GM04503 (cell line): Measurements from ENCODE around the gene MIB1.

Source experiments
- DNase-seq: peaks from one replicate; pipeline ENCODE4 v3.0.0-alpha.2; 2012; ENCODE audit warnings: low read depth

The MIB1 gene

DNA sequence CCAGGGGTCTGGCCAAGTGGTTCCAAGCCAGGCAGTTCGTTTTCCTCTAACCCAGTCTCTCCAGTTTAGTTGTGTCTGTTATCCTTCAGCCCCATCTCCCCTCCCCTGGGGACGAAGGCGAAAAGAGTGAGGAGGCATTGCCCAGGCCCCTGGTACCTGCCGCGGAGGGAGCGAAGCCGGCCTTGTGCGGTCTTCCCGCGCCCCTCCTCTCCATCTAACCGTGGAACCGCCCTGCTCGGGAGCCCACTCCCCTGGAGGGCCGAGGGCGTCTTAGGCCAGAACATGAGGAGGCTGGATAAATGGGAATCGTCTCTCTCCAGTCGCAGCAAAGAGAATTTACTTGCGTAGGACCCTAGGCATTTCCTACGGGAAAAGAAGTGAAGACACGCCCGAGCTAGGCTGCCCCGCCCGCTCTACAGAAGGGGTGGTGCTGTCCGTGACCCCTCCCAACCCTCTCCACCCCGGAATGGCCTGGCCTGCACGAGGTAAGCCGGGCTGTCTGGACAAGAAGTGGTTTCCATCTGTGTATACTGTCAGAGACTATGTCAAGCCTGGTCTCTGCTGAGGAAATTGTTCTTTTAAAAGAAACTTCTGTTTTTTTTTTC, 156.2 kb downstream of the MIB1 start:
- no peak for DNase-seq

DNA sequence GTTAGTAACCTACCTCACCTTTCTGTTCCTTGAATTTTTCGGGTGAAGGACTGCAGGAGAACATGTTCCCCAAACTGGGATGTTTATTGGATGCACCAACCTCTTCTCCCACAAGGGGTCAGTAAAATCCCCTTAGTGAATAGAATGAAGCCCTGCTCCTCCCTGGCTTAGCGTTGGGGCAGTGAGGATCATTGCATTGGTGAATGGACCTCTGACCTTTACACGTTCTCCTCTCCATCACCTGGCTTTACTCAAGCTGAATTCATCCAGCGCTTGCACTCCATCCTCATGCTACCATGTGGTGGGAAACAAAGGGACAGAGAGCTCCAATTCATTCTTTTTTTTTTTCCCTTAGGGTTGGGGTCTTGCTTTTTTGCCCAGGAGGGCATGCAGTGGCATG, 157.2 kb downstream of the MIB1 start:
- DNase-seq: no peak

DNA sequence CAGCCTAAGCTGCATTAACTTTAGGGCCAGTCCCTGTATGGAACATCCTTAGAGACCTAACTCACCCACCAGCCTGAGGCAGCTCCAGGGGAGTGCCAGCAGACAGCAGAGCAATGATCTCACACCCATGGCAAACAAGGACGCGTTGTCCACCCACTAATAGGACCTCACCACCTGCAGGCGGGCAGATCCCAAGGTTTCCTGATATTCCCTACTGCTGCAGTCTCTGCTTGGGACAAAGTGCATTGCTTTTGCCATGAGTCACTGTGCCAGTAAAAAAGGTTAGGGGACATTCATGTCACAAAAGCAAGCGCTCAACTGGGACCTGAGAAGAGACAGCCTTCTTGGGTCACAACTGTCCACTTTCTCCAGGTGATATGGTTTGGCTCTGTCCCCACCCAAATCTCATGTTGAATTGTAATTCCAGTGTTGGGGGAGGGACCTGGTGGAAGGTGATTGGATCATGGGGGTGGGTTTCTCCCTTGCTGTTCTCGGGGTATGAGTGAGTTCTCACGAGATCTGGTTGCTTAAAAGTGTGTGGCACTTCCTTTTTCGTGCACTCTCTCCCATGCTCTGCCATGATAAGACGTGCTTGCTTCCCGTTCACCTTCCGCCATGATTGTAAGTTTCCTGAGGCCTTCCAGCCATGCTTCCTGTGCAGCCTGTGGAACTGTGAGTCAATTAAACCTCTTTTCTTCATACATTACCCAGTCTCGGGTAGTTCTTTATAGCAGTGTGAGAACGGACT, 160.2 kb downstream of the MIB1 start:
- no peak for DNase-seq

DNA sequence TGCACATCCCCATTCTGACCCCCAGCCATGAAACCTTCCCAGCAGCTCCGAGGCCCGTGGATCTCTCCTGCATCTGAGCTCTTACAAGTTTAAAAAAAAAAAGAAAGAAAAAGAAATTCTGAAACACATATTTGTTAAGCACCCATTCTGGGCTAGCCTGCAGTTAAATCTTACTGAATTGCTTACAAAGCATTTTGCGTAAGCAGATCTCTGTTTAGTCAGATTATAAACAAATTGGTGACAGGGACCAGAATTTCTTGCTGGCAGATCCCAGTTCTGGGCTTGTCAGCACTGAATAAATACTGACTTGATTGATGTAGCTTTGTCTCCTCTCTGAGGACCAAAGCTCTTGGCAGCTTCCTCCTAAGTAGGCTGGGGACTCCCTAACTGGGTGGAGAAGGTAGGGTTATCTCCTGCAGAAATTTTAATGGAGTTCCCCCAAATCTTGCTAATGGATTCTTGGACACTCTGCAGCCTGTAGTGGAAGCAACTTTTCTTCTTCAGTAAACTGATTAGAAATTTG, 160.9 kb downstream of the MIB1 start:
- DNase-seq: no peak

DNA sequence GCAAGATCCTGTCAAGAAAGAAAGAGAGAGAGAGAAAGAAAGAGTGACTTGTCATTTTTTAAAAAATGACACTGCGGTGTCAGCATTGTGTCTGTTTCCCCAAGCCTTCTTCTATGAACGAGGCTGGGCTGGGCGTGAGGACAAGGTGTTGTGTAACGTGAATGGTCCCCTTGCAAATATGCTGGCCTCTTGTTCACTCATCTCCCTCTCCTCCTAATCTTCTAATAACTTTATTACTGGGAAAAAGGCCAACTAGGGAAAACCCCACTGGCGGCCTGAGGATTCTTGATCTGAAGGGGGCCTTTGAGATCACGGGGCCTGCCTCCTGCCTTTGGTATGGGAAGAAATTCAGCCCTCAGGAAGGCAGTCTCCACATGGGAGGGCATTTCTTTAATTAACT, 163.1 kb downstream of the MIB1 start:
- no peak for DNase-seq

DNA sequence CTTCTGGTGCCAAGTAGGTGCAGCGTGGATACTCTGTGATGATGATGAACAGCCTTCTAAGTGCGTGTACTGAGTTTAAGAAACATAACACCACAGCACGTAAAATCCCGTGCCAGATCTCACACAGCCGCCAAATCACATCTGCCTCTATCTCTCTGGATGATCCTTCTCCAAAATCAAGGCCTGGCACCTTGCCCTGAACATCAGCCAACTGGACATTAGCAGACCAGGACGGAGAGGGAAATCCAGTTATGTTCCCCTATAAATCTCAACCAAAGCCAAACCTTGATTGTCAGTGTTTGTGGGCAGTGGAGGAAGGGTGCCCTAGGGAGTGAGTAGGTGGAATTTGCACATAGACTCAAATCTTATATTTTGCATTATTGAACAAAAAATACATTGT, 164.3 kb downstream of the MIB1 start:
- no peak for DNase-seq

DNA sequence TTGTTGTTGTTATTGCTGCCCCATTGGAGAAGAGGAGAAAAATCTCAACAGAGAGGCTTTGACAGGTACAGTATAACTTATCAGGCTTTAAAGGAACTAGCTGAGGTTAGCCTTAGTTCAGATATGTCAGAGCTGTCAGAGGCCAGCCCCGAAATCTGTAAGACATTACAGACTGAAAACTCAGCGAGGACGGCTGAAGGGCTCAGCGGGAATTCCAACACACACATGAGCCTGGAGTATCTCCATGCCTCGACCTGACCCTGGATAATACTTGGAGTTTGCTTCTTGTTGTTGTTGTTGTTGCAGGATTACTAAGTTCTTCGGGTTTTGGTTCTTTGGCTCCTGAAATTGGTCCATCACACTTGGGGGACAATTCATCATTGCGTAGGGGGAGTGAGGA, 166.9 kb downstream of the MIB1 start:
- no peak for DNase-seq

DNA sequence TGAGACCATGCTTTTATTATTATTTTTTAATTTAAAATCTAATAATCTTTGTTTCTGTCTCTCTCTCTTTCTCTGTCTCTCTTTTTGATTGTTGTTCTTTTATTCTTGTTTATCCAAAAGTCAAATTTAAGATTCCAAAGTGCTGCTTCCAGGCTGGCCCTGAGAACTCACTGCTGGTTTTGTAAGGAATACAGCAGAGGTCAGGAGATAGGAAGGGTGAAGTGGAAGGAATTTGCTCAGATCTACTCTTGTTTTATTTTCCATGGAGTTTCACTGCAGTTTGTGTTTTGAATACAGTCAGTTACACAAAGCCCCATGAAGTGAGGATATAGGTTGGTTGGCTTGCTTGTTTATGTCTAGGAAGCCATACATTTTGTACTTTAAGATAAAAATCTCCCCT, 168.1 kb downstream of the MIB1 start:
- no peak for DNase-seq

DNA sequence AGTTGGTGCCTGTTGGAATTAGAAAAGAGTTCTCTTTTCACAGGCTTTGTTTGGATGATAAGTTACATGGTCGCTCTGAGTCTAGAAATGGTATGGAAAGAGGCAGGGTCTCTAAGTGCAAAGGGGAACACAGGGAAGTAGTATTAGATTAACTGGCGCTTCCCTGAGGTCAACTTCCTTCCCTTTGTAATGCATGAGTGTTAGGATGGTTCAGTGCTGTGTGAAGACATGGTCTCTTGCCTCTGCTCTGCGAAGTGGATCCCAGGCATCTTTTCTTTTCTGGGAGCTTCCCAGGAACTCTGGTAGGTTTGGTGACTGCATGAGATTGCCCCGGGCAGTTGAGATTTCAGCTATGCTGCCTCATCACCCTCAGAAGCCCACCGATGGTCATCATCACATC, 170.3 kb downstream of the MIB1 start:
- no peak for DNase-seq

DNA sequence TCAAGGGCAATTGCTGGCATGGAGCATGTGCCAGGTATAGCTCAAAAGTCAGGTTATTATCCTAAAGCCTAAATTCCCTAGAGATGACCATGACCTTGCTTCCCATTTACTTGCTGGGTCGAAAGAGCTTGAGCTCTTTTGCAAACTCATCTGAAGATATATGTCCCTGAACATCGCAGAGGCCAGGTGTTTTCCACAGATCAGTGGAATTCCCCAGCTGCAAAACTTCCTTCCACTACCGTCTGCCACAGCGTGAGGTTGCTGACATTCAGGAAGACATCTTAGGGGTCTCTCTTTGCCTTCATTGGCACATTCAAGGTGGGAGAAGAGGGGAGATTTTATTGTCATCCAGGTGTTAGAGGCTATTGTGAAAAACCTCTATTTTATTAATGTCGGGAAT, 171.0 kb downstream of the MIB1 start:
- no peak for DNase-seq

DNA sequence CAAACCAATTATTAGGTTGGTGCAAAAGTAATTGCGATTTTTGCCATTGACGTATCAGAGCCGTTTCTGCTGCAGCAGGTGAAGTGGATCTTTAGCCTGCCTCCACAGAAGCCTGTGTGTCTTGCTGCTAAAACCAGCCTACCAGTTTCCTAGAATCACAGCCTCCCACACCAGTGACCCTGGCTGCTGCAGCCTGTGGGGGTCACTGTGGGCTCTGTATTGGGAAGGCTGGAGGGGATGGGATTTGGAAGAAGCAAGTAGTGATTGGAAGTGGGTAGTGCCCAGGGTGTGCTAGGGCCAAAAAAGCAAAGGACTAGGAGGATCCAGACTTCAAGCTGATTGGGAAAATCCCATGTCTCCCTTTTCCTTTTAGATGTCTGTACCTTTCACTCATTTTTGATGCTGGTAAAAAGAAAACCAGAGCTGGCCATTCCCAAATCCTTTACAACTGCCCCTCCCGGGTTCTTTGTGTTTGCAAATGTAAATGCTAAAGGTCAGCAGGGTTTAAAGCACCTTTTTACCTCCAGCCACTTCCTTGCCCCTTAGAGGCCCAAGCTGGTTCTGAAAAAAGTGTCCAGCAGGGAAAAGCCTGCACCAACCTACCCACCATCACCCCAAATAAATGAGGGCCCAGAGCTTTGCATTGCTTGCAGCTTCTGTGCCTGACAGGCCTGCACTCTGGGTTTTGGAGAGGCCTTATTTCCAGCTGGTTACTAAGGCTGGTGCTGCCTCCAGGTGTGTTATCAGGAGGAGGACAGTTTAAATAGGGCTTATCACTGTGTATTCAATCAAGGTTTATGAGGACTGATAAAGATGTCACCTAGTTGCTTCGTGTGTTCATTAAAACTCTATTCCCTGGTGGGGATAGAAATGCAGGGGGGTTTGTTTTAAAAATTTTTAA, 172.0 kb downstream of the MIB1 start:
- DNase-seq: no peak

DNA sequence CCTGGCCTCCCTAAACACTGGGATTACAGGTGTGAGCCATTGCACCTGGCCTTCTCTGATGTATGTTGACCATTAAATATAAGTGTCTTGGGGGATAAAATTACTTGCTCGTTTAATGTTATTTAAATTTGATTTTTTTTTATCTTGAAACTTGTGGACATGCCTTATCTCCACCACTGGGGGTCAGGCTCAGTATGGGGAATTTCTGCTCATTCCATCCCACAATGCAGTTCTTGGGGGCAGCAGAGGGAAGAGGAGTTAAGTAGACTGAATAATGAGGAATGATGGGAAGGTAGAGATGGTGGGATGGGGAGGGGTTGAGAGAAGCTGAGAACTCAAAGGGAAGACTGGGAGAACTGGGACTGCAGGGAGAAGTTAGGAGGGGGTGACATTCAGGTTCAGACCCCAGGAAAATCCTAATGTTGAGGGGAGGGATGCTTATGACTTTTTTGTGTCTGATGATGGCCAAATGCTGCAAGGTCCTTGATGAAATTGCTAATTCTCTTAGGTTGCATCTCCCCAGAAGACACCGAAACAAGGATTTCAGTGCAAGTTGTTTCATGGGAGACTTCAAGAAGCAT, 174.2 kb downstream of the MIB1 start:
- no peak for DNase-seq

DNA sequence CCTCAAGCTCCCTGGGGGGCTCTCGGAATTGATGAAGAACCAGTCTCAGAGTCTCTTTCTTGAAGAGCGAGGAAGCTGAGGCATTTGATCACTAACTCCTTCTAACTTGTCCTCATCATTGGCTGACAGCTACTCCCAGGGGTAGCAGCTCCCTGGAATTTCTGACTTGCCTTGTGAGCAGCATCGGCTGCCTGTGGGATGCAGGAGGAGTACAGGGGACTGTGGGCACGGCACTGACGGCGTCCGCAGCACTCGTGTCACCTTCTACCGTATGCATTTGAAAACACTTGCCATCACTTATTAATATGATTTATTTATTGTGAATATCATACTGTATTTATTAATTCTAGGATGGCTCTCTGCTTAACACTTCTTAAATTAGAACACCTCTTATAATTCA, 175.0 kb downstream of the MIB1 start:
- no peak for DNase-seq

DNA sequence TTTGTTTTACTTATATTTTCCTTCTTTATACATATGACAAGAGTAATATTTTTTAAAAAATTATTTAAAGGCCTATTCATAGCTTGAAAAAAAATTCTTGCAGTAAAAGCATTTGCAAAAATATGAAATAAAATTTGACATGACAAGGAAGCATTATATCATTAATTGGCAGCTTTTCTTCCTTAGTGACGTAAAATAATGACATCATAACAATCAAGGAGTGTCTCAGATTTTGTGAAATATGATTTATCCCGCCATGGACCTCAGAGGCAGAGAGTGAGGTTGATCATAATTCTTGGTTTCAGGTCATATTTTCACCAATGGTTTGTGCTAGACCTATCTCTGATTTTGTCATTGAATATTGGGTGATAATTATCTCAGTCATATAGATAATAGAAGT, 176.0 kb downstream of the MIB1 start:
- DNase-seq: no peak

DNA sequence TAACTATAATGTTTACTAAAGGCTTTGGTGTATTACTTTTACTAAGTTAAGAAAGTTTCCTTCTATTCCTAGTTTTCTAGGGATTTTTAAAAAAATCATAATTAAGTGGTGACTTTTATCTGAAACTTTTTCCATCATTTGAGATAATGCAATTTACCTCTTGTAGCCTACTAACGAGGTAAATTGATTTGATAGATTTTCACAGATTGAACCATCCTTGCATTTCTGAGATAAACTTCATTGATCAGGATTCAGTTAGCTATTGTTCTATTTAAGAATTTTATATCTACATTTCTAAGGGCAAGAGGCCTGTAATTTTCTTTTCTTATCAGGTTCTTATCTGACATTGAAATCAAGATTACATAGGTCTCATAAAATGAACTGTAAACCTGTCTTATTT, 178.1 kb downstream of the MIB1 start:
- DNase-seq: no peak
